Liver (tissue), 5 donors: ENCODE results near the gene SLC27A3. TPM values are rescaled to one million over a fixed set of nuclear protein-coding genes. Genes with fewer than 3 reads are reported as not detected.

Experiments used
- polyA plus RNA-seq, 2 donors: library from polyadenylated mRNA; stranded (reverse) in 1 of 2; unstranded in 1 of 2; fragments of 200-250 nt in 1 of 2; fragments of >200 nt in 1 of 2; fragmentation: Nextera tagmentation in 1 of 2; extraction: Ambion mirVana in 1 of 2; gene quantifications; one replicate each; pipeline versions ENCODE4 v1.2.1 to v1.2.3, GENCODE V29; 2013 to 2015
- small RNA-seq: library from RNA; depleted of rRNA; stranded (forward); fragments of <200 nt; gene quantifications from one replicate; pipeline ENCODE3, GENCODE V24; 2014
- total RNA-seq, 2 donors: library from RNA; depleted of rRNA; stranded (reverse); fragments of >200 nt; gene quantifications; one replicate each; pipeline ENCODE4 v1.2.3, GENCODE V29; 2014
- donor health status: healthy.
- donor health status: healthy.
- donor health status: healthy.

The SLC27A3 gene
- total and polyA plus RNA-seq, 4 donors = 18.1 to 47.4 (median 28.2) TPM

Small RNAs within 50 kb of the gene (small RNA-seq; reads per million reads assigned to genes)
- gene RF00019 = not detected

Other genes starting within 250 kb of the SLC27A3 start
- 100 to 1,000 TPM in 1 of 2 donors, 1 to 10 TPM in 1; 5.7 to 124 TPM for gene S100A6, start 239.4 kb upstream of the SLC27A3 start, total RNA-seq
- gene S100A6, start 239.4 kb upstream of the SLC27A3 start, polyA plus RNA-seq = 10 to 100 TPM; 27.3 to 30.0 TPM
- not detected for gene S100A5, start 234.5 kb upstream of the SLC27A3 start, total RNA-seq
- gene S100A5, start 234.5 kb upstream of the SLC27A3 start, polyA plus RNA-seq = not detected
- 10 to 100 TPM in 1 of 2 donors, 1 to 10 TPM in 1; 4.8 to 69.8 TPM for gene S100A4, start 229.6 kb upstream of the SLC27A3 start, total RNA-seq
- 10 to 100 TPM; 16.3 to 17.1 TPM for gene S100A4, start 229.6 kb upstream of the SLC27A3 start, polyA plus RNA-seq
- gene S100A3, start 226.1 kb upstream of the SLC27A3 start, total RNA-seq = not detected
- not detected for gene S100A3, start 226.1 kb upstream of the SLC27A3 start, polyA plus RNA-seq
- gene S100A2, start 209.6 kb upstream of the SLC27A3 start, total RNA-seq = not detected
- gene S100A2, start 209.6 kb upstream of the SLC27A3 start, polyA plus RNA-seq = under 1 TPM; 0.22 to 0.67 TPM
- gene S100A16, start 162.3 kb upstream of the SLC27A3 start, total RNA-seq = 10 to 100 TPM; 27.3 to 53.6 TPM
- 100 to 1,000 TPM; 110 to 142 TPM for gene S100A16, start 162.3 kb upstream of the SLC27A3 start, polyA plus RNA-seq
- 1 to 10 TPM; 1.7 to 4.4 TPM for gene S100A14, start 159.1 kb upstream of the SLC27A3 start, total RNA-seq
- gene S100A14, start 159.1 kb upstream of the SLC27A3 start, polyA plus RNA-seq = 1 to 10 TPM; 2.3 to 4.3 TPM
- gene S100A13, start 147.9 kb upstream of the SLC27A3 start, total RNA-seq = 10 to 100 TPM in 1 of 2 donors, 1 to 10 TPM in 1; 5.3 to 10.8 TPM
- 10 to 100 TPM; 20.5 to 23.0 TPM for gene S100A13, start 147.9 kb upstream of the SLC27A3 start, polyA plus RNA-seq
- under 1 TPM; 0.33 TPM for gene S100A1, start 147.0 kb upstream of the SLC27A3 start, total RNA-seq
- under 1 TPM; 0.21 to 0.25 TPM for gene S100A1, start 147.0 kb upstream of the SLC27A3 start, polyA plus RNA-seq
- gene CHTOP, start 141.3 kb upstream of the SLC27A3 start, total RNA-seq = 10 to 100 TPM; 26.8 to 30.9 TPM
- 10 to 100 TPM; 16.4 to 21.9 TPM for gene CHTOP, start 141.3 kb upstream of the SLC27A3 start, polyA plus RNA-seq
- 10 to 100 TPM; 21.8 to 30.5 TPM for gene SNAPIN, start 116.7 kb upstream of the SLC27A3 start, total RNA-seq
- 10 to 100 TPM; 20.0 to 26.6 TPM for gene SNAPIN, start 116.7 kb upstream of the SLC27A3 start, polyA plus RNA-seq
- 10 to 100 TPM; 50.7 to 84.2 TPM for gene ILF2, start 104.4 kb upstream of the SLC27A3 start, total RNA-seq
- 10 to 100 TPM; 28.7 to 52.3 TPM for gene ILF2, start 104.4 kb upstream of the SLC27A3 start, polyA plus RNA-seq
- gene NPR1, start 96.7 kb upstream of the SLC27A3 start, total RNA-seq = 10 to 100 TPM in 1 of 2 donors, 1 to 10 TPM in 1; 4.7 to 15.8 TPM
- 10 to 100 TPM in 1 of 2 donors, 1 to 10 TPM in 1; 2.8 to 12.6 TPM for gene NPR1, start 96.7 kb upstream of the SLC27A3 start, polyA plus RNA-seq
- gene INTS3, start 47.4 kb upstream of the SLC27A3 start, total RNA-seq = 10 to 100 TPM; 16.4 to 26.0 TPM
- 10 to 100 TPM in 1 of 2 donors, 1 to 10 TPM in 1; 9.0 to 13.9 TPM for gene INTS3, start 47.4 kb upstream of the SLC27A3 start, polyA plus RNA-seq
- 1 to 10 TPM; 4.4 to 4.9 TPM for gene GATAD2B, start 147.6 kb downstream of the SLC27A3 start, total RNA-seq
- gene GATAD2B, start 147.6 kb downstream of the SLC27A3 start, polyA plus RNA-seq = 1 to 10 TPM; 3.2 to 3.5 TPM
- 10 to 100 TPM; 13.1 to 27.2 TPM for gene DENND4B, start 171.3 kb downstream of the SLC27A3 start, total RNA-seq
- 10 to 100 TPM in 1 of 2 donors, 1 to 10 TPM in 1; 9.7 to 10.1 TPM for gene DENND4B, start 171.3 kb downstream of the SLC27A3 start, polyA plus RNA-seq
- 1 to 10 TPM; 4.9 to 5.5 TPM for gene CRTC2, start 183.2 kb downstream of the SLC27A3 start, total RNA-seq
- gene CRTC2, start 183.2 kb downstream of the SLC27A3 start, polyA plus RNA-seq = 10 to 100 TPM; 11.0 to 14.9 TPM
- gene SLC39A1, start 188.1 kb downstream of the SLC27A3 start, total RNA-seq = 10 to 100 TPM; 46.8 to 70.3 TPM
- gene SLC39A1, start 188.1 kb downstream of the SLC27A3 start, polyA plus RNA-seq = 10 to 100 TPM; 38.8 to 62.5 TPM
- gene CREB3L4, start 192.5 kb downstream of the SLC27A3 start, total RNA-seq = 10 to 100 TPM in 1 of 2 donors, 1 to 10 TPM in 1; 7.4 to 10.3 TPM
- gene CREB3L4, start 192.5 kb downstream of the SLC27A3 start, polyA plus RNA-seq = 10 to 100 TPM in 1 of 2 donors, 1 to 10 TPM in 1; 4.4 to 10.2 TPM
- 100 to 1,000 TPM in 1 of 2 donors, 10 to 100 TPM in 1; 88.9 to 104 TPM for gene JTB, start 202.3 kb downstream of the SLC27A3 start, total RNA-seq
- 100 to 1,000 TPM; 144 to 182 TPM for gene JTB, start 202.3 kb downstream of the SLC27A3 start, polyA plus RNA-seq
- 10 to 100 TPM; 18.0 to 20.6 TPM for gene RAB13, start 210.9 kb downstream of the SLC27A3 start, total RNA-seq
- gene RAB13, start 210.9 kb downstream of the SLC27A3 start, polyA plus RNA-seq = 10 to 100 TPM; 44.3 to 72.9 TPM
- gene RPS27, start 215.4 kb downstream of the SLC27A3 start, total RNA-seq = 1,000 to 10,000 TPM in 1 of 2 donors, 100 to 1,000 TPM in 1; 452 to 1,886 TPM
- gene RPS27, start 215.4 kb downstream of the SLC27A3 start, polyA plus RNA-seq = 1,000 to 10,000 TPM in 1 of 2 donors, 100 to 1,000 TPM in 1; 812 to 3,145 TPM